Trophoblast cell (in vitro differentiated cells and primary cell): ENCODE measurements around the gene SPPL3.
A peak's percentile ranks its signal among the peaks of the same experiment; 100 is the strongest.

Experiments
- DNase-seq, 2 donors: peaks; one replicate each; pipeline ENCODE4 v3.0.0-alpha.2; 2016
- H2AFZ ChIP-seq: 2 replicates; pipeline ENCODE4 v1.6.1; 2013; ENCODE audit warnings: low read length, moderate library complexity, mild to moderate bottlenecking; ENCODE audit not compliant: insufficient read depth, poor library complexity
- H2AK5ac ChIP-seq: 2 replicates; pipeline ENCODE4 v1.6.1; 2013; ENCODE audit warnings: mild to moderate bottlenecking, low read length
- H2BK120ac ChIP-seq: 2 replicates; pipeline ENCODE4 v1.6.1; 2013; ENCODE audit warnings: low read length, mild to moderate bottlenecking, moderate library complexity; ENCODE audit not compliant: insufficient read depth, poor library complexity
- H2BK12ac ChIP-seq: 2 replicates; pipeline ENCODE4 v1.6.1; 2013; ENCODE audit warnings: mild to moderate bottlenecking, low read length, moderate library complexity
- H2BK5ac ChIP-seq: 2 replicates; pipeline ENCODE4 v1.6.1; 2013; ENCODE audit warnings: low read length, low read depth, moderate library complexity, mild to moderate bottlenecking; ENCODE audit not compliant: poor library complexity
- H3K14ac ChIP-seq: 2 replicates; pipeline ENCODE4 v1.6.1; 2013; ENCODE audit warnings: mild to moderate bottlenecking, low read length
- H3K18ac ChIP-seq: 2 replicates; pipeline ENCODE4 v1.6.1; 2013; ENCODE audit warnings: mild to moderate bottlenecking, low read length
- H3K23ac ChIP-seq: 2 replicates; pipeline ENCODE4 v1.6.1; 2013; ENCODE audit warnings: low read length
- H3K27ac ChIP-seq: 2 replicates; pipeline ENCODE4 v1.5.1; 2013; ENCODE audit warnings: low read depth, mild to moderate bottlenecking, inconsistent platforms, low read length, moderate library complexity
- H3K27me3 ChIP-seq: 2 replicates; pipeline ENCODE4 v1.6.1; 2013; ENCODE audit warnings: inconsistent platforms, mild to moderate bottlenecking, low read length, moderate library complexity; ENCODE audit not compliant: insufficient read depth
- H3K36me3 ChIP-seq, 2 experiments: 1 replicate in 1 of 2; 2 replicates in 1 of 2; pipeline ENCODE4 v1.6.1; 2013; ENCODE audit warnings: low read length in 2 of 2, mild to moderate bottlenecking in 2 of 2, moderate library complexity in 1 of 2; ENCODE audit not compliant: insufficient read depth in 2 of 2, control insufficient read depth in 1 of 2
- H3K4ac ChIP-seq: 2 replicates; pipeline ENCODE4 v1.6.1; 2013; ENCODE audit warnings: low read depth, mild to moderate bottlenecking, low read length, moderate library complexity
- H3K4me1 ChIP-seq, 2 experiments: 1 replicate in 1 of 2; 2 replicates in 1 of 2; pipeline ENCODE4 v1.6.1; 2013; ENCODE audit warnings: low read length in 2 of 2, mild to moderate bottlenecking in 2 of 2, moderate library complexity in 1 of 2; ENCODE audit not compliant: insufficient read depth in 2 of 2, control insufficient read depth in 1 of 2
- H3K4me2 ChIP-seq: 2 replicates; pipeline ENCODE4 v1.6.1; 2013; ENCODE audit warnings: inconsistent platforms, mild to moderate bottlenecking, low read length, moderate library complexity
- H3K4me3 ChIP-seq: 2 replicates; pipeline ENCODE4 v1.5.1; 2013; ENCODE audit warnings: mild to moderate bottlenecking, low read depth, low read length, inconsistent platforms
- H3K79me1 ChIP-seq: one replicate; pipeline ENCODE4 v1.6.1; 2013; ENCODE audit warnings: low read length
- H3K79me2 ChIP-seq: 2 replicates; pipeline ENCODE4 v1.6.1; 2013; ENCODE audit warnings: low read length, mild to moderate bottlenecking; ENCODE audit not compliant: control insufficient read depth, insufficient read depth, poor library complexity
- H3K9ac ChIP-seq: 2 replicates; pipeline ENCODE4 v1.6.1; 2013; ENCODE audit warnings: mild to moderate bottlenecking, low read length
- H3K9me3 ChIP-seq: 2 replicates; pipeline ENCODE4 v1.6.1; 2013; ENCODE audit warnings: low read depth, mild to moderate bottlenecking, control low read depth, inconsistent platforms, low read length; ENCODE audit not compliant: insufficient read depth
- H4K12ac ChIP-seq: 2 replicates; pipeline ENCODE4 v1.6.1; 2013; ENCODE audit warnings: low read depth, mild to moderate bottlenecking, low read length, moderate library complexity
- H4K8ac ChIP-seq: 2 replicates; pipeline ENCODE4 v1.6.1; 2013; ENCODE audit warnings: low read depth, mild to moderate bottlenecking, low read length, moderate library complexity
- H4K91ac ChIP-seq: one replicate; pipeline ENCODE4 v1.6.1; 2013; ENCODE audit warnings: low read depth, mild to moderate bottlenecking, low read length, moderate library complexity
- WGBS: extraction: QIAGEN DNeasy Blood & Tissue Kit; methylation state at CpG from one replicate; pipeline ENCODE4 v1.1.7; 2013; ENCODE audit warnings: missing lambda C conversion rate; ENCODE audit not compliant: insufficient read length, insufficient coverage; ENCODE audit errors: extremely low coverage; 5-methylcytosine and 5-hydroxymethylcytosine counted together

SPPL3 gene

GRCh38 chr12:120739031-120739762 is 165.0 kb downstream of the SPPL3 start:
- H3K4ac ChIP-seq: no peak overlapping the region
- no peak overlapping the region for H2BK12ac ChIP-seq
- no peaks in the 10 kb centered on the region for H3K27me3 ChIP-seq
- H3K79me1 ChIP-seq: no peaks in the 10 kb centered on the region
- H3K18ac ChIP-seq: no peak overlapping the region
- no peak overlapping the region for H2BK5ac ChIP-seq
- no peak for DNase-seq
- WGBS: no CpG with 5 or more reads among the region's 38 CpGs
- H3K4me3 ChIP-seq: no peak overlapping the region
- H3K9me3 ChIP-seq: no peaks in the 10 kb centered on the region
- no peaks in the 10 kb centered on the region for H3K79me2 ChIP-seq
- H3K9ac ChIP-seq: no peak overlapping the region
- no peak overlapping the region for H2AK5ac ChIP-seq
- H3K23ac ChIP-seq: no peak overlapping the region
- no peak overlapping the region for H3K14ac ChIP-seq
- no peak overlapping the region for H2AFZ ChIP-seq
- no peak overlapping the region for H3K27ac ChIP-seq
- peaks cover 4 to 6% of the 10 kb centered on the region in 2 experiments for H3K36me3 ChIP-seq
- H3K4me2 ChIP-seq: no peak overlapping the region
- no peak overlapping the region for H4K12ac ChIP-seq
- no peak overlapping the region for H2BK120ac ChIP-seq
- no peak overlapping the region for H4K91ac ChIP-seq
- H4K8ac ChIP-seq: no peak overlapping the region
- H3K4me1 ChIP-seq: no peaks in the 10 kb centered on the region

- Histone ChIP-seq H3K9me3 (no peaks in the 10 kb centered on the region), H3K79me1 (no peaks in the 10 kb centered on the region), H3K79me2 (no peaks in the 10 kb centered on the region), H3K18ac (no peak overlapping the region), H3K23ac (no peak overlapping the region), H3K14ac (no peak overlapping the region), H3K4ac (no peak overlapping the region), H2BK12ac (no peak overlapping the region), H3K9ac (no peak overlapping the region), H4K8ac (no peak overlapping the region), H3K27me3 (no peaks in the 10 kb centered on the region), H3K4me2 (no peak overlapping the region), H2BK120ac (no peak overlapping the region), H2AFZ (no peak overlapping the region), H2BK5ac (no peak overlapping the region), H3K27ac (no peak overlapping the region), H4K91ac (no peak overlapping the region), H3K4me1 (no peaks in the 10 kb centered on the region), H2AK5ac (no peak overlapping the region), H4K12ac (no peak overlapping the region), H3K36me3 (peaks cover 4 to 6% of the 10 kb centered on the region in 2 experiments), H3K4me3 (no peak overlapping the region)
- no CpG with 5 or more reads among the region's 31 CpGs for WGBS
- DNase-seq: no peak
Measured at GRCh38 chr12:120738252-120739030, 165.7 kb downstream of the SPPL3 start.

- H2AFZ ChIP-seq: no peak overlapping the region
- H3K4me2 ChIP-seq: no peak overlapping the region
- no peak overlapping the region for H2BK5ac ChIP-seq
- no peak overlapping the region for H4K8ac ChIP-seq
- no peaks in the 10 kb centered on the region for H3K27me3 ChIP-seq
- H3K9me3 ChIP-seq: no peaks in the 10 kb centered on the region
- no peak overlapping the region for H3K18ac ChIP-seq
- H3K23ac ChIP-seq: no peak overlapping the region
- H3K36me3 ChIP-seq: peaks cover 4 to 6% of the 10 kb centered on the region in 2 experiments
- no peaks in the 10 kb centered on the region for H3K4me1 ChIP-seq
- no peak overlapping the region for H4K12ac ChIP-seq
- no peak overlapping the region for H3K4me3 ChIP-seq
- H3K79me1 ChIP-seq: no peaks in the 10 kb centered on the region
- no peak overlapping the region for H3K14ac ChIP-seq
- H3K9ac ChIP-seq: no peak overlapping the region
- no peak overlapping the region for H3K4ac ChIP-seq
- H2BK120ac ChIP-seq: no peak overlapping the region
- no peaks in the 10 kb centered on the region for H3K79me2 ChIP-seq
- no CpG with 5 or more reads among the region's 25 CpGs for WGBS
- no peak overlapping the region for H3K27ac ChIP-seq
- no peak overlapping the region for H2AK5ac ChIP-seq
- H2BK12ac ChIP-seq: no peak overlapping the region
- H4K91ac ChIP-seq: no peak overlapping the region
- DNase-seq: peak in 1 of 2 donors; percentile 39
Measured at GRCh38 chr12:120737557-120738251, 166.5 kb downstream of the SPPL3 start.

GRCh38 chr12:120736404-120737331 is 167.5 kb downstream of the SPPL3 start:
- DNase-seq: no peak

More at GRCh38 chr12:120736404-120737331, 167.5 kb downstream of the SPPL3 start:
- Histone ChIP-seq H3K23ac (no peak overlapping the region), H3K18ac (no peak overlapping the region), H3K79me1 (no peaks in the 10 kb centered on the region), H4K8ac (no peak overlapping the region), H3K27me3 (no peaks in the 10 kb centered on the region), H3K4me3 (no peak overlapping the region), H2BK120ac (no peak overlapping the region), H2BK12ac (no peak overlapping the region), H3K14ac (no peak overlapping the region), H4K91ac (no peak overlapping the region), H3K79me2 (no peaks in the 10 kb centered on the region), H3K4me1 (no peaks in the 10 kb centered on the region), H2AK5ac (no peak overlapping the region), H3K4me2 (no peak overlapping the region), H3K9ac (no peak overlapping the region), H4K12ac (no peak overlapping the region), H2BK5ac (no peak overlapping the region), H3K36me3 (peaks cover 4 to 6% of the 10 kb centered on the region in 2 experiments), H2AFZ (no peak overlapping the region), H3K27ac (no peak overlapping the region), H3K9me3 (no peaks in the 10 kb centered on the region), H3K4ac (no peak overlapping the region)
- no CpG with 5 or more reads among the region's 38 CpGs for WGBS
